Endothelial cell of hepatic sinusoid (primary cell): ENCODE results near the gene FIZ1.
"Not testable (repeated sequence)": the region's sequence is repeated elsewhere in the genome, so short reads cannot be mapped to it uniquely, and the experiment has no call there.

Experiments
- in situ Hi-C: cut with HindIII; loops from 2 replicates; pipeline ENCODE4 v1.10.0; 2017; ENCODE audit warnings: low sequenced_read_pairs

The FIZ1 gene

DNA sequence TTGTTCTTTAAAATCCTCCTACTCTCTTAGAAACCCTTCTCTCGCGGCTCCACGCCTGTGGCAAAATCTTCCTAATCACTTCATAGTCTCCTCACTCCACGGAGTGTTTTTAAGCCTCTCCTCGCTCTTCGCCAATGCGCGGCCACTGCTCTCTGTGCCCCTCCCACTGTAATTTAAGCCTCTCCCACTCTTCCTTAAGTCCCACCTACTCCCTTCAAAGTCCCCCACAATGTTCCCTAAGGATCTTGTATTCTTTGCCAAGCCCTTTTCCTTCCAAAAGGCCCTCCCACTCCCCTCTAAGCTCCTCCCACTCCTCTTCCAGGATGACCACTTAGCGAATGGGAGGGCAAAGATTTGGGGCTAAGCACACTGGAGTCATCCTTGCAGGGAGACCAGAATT lies 1.3 kb downstream of the FIZ1 start:
- in situ Hi-C loops: no loop called here

DNA sequence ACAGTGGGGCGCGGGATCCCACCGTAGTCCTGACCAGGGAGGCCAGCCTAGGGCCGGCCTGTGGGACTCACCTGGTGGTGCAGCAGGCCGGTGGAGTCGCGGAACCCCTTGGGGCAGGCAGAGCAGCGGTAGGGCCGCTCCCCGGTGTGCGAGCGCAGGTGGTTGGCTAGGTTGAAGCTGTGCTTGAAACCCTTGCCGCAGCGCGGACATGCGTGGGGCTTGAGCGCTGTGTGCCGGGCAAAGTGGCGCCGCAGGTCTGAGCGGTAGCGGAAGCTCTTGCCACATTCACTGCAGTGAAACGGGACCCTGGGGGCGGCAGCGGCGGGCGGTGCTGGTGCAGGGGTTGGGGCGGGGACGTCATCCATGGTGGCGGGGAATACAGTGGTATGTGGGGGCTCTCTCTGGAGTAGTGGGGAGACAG lies 1.8 kb downstream of the FIZ1 start:
- in situ Hi-C loops: no loop called here

DNA sequence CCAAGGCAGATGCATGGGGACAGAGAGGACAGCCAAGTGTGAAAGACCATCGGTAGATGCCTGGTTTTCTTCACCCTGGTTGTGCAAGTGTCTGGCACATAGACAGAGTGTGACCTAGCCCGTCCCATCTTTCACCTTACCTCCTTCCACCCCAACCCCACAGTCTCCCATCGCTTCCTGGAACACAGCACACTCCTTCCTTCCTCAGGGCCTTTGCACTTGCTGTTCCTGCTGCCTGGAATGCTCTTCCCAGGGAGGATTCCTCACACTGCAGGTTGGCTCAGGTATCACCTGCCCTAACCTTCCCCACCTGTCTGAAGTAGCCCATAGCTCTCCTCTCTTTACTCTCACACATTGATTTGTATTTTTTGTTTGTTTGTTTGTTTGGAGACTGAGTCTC lies 3.0 kb downstream of the FIZ1 start:
- in situ Hi-C loops: no loop called here

GRCh38 chr19:55594996-55595545 lies 4.2 kb downstream of the FIZ1 start:
- in situ Hi-C loops: no loop called here

DNA sequence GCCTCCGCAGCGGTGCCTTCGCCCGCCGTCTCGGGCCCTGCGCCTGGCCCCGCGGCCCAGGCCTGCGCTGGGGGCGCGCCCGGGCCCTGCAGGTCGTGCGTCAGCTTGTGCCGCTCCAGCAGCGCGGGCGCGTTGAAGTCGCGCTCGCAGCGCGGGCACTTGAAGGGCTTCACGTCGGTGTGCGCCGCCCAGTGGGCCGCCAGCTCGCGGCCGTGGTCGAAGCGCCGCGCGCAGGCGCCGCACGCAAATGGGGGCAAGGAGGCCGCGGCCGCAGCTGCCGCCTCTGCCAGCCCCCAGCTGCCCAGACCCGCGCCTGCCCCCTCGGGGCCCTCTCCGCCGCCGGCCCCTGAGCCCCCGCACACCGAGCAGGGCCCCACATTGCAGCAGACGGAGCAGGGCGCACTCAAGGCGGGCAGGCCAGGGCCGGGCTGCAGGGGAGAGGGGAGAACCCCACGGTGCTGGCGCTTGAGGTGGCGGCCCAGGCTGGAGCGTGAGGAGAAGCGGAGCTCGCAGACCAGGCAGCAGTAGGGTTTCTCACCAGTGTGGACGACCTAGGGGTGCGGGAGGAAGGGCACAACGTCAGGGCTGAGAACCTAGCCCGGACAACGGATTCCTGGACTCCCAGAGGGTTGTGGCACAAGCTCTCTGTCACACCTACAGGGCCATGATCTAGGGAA lies 6.1 kb downstream of the FIZ1 start:
- in situ Hi-C loops: no loop called here

GRCh38 chr19:55592391-55593090 lies 6.8 kb downstream of the FIZ1 start:
- in situ Hi-C loops: no loop called here

DNA sequence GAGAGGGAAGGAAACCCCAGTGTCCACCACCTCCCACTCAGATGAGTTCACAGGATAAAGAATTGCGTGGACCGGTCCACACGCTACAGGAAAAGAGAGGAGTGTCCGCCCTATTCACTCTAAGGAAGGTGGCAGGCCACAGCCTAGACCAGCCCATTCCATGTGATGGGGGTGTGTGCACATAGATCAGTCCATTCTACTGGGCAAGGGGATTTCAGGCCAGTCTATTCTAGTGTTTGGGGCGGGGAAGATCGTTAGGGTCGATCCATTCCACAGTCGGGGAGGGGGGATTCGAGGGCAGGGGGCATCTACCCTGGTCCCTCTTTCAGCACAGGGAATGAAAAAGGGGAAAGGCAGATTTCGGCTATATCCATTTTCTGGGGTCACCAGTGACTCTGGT lies 7.8 kb downstream of the FIZ1 start:
- in situ Hi-C loops: no loop called here

GRCh38 chr19:55590617-55591016 lies 8.7 kb downstream of the FIZ1 start:
- in situ Hi-C loops: no loop called here

- in situ Hi-C loops: no loop called here
Measured at GRCh38 chr19:55590109-55590508, 9.2 kb downstream of the FIZ1 start.

DNA sequence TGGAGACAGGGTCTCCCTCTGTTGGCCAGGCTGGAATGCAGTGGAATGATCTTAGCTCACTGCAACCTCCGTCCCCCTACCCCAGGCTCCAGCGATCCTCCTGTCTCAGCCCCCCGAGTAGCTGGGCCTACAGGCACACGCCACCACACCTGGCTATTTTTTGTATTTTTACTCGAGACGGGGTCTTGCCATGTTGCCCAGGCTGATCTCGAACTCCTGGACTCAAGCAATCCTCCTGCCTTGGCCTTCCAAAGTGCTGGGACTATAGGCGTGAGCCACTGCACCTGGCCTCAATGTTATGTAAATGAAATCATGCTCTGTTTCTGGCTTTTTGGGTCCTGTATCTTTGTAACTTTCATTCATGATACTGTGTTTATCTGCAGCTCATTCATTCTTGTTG lies 10.6 kb downstream of the FIZ1 start:
- in situ Hi-C loops: no loop called here

- in situ Hi-C loops: no loop called here
Measured at GRCh38 chr19:55586976-55587668, 12.2 kb downstream of the FIZ1 start.

DNA sequence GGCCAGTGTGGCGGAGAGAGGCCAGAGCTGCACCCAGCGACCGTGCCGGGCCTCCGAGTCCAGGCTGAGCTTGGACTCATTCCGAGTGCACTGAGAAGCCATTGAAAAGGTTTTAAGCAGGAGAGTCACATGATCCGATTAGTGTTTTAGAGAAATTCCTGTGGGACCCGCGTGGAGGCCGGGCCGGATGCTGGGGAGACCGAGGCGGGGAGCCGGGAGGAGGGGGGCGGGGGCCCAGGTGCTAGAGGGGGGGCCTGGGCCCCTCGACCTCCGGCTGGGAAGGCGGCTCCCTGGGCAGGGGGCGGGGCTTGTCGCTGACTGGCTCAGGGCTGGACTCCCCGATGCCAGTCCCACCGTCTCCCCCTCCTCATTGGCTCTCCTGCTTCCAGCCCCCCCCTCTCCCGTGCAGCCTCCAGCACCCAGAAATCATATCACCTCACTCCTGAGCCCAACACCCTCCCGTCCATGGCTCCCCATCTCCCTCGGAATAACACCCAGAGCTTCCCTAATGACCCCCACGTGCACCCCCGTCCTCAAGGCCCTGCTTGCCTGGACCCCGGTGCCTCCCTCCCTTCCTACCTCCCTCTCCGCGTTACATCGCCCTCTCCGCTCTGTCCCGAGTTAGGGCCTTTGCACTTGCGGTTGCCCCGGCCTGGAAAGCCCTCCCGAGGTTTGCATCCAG lies 13.5 kb downstream of the FIZ1 start:
- in situ Hi-C loops: no loop called here

GRCh38 chr19:55584871-55585270 lies 14.4 kb downstream of the FIZ1 start:
- in situ Hi-C loops: no loop called here

DNA sequence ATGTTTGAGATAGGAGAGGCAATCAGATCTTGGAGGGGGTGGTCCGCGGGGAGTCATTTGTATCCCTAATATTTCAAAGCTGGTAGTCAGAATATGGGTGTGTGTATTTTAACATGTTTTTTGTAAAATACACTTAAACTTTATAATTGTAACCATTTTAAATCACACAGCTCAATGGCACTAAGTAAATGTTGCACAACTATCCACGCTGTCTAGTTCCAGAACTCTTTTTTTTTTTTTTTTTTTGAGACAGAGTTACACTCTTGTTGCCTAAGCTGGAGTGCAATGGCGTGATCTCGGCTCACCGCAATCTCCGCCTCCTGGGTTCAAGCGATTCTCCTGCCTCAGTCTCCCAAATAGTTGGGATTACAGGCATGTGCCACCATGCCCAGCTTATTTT lies 15.4 kb downstream of the FIZ1 start:
- in situ Hi-C loops: not testable (repeated sequence)

DNA sequence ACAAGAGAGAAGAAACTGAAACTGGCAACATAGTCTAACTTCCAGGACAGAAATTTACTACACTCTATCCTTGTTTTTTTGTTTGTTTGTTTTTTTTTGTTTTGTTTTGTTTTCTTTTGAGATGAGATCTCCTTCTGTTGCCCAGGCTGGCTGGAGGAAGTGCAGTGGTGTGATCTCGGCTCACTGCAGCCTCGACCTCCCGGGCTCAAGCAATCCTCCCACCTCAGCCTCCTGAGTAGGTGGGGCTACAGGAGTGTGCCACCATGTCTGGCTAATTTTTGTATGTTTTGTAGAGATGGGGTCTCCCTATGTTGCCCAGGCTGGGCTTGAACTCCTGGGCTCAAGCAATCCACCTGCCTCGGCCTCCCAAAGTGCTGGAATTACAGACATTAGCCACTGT lies 17.0 kb downstream of the FIZ1 start:
- in situ Hi-C loops: not testable (repeated sequence)

DNA sequence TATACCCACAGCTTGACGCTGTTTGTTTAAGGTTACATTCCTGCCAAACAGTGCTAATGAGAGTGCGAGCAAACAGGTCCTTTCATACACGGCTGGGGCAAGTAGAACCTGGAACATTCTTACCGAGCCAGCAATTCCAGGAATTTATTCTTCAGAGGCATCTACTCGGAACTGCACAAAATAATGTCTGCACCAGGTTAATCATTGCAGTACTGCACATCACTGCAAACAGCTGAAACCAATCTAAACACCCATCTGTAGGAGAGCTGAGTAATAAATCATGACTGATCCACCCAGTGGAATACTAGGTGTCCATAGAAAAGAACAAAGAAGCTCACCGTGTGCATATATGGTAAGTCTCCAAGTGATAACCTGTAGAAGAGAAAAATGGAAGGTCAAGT lies 17.5 kb downstream of the FIZ1 start:
- in situ Hi-C loops: no loop called here

- in situ Hi-C loops: no loop called here
Measured at GRCh38 chr19:55581145-55581822, 18.0 kb downstream of the FIZ1 start.

DNA sequence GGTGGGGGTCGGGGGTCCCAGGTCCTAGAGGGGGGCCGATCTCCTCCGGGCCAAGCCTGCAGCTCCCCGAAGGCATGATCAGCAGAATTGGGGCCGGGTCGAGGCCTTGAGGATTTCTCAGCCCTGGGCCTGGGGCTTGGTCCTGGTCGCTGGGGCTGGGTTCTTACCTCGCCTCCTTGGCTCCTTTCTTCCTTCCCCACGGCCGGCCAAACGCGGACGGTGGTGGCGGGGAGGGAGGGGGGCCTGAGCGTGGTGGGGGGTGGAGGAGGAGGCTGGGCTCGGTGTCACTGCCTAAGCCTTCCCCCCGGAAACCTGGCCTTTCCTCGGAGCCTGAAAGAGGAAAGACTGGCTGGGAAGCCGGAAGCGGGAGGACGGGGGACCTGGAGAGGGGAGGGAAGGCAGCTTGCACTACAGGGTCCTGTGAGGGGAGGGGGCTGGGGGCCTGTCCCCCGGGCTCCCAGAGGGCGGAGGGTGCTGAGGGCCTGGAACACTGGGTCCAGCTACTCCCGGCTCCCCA lies 18.6 kb downstream of the FIZ1 start, which contains the start of gene ZNF579:
TSS of gene ZNF579 (minus strand) at position 221 of the 517 bp plus-strand sequence. CDS start 1,209 bp downstream, outside the sequence.
- in situ Hi-C loops: no loop called here

GRCh38 chr19:55579766-55580621 lies 19.3 kb downstream of the FIZ1 start:
- in situ Hi-C loops: no loop called here
